AG20443 (cell line): ENCODE measurements around the gene GOSR2.
"Not testable (repeated sequence)": the region's sequence is repeated elsewhere in the genome, so short reads cannot be mapped to it uniquely, and the experiment has no call there.

Source experiments
- DNase-seq: peaks from one replicate; pipeline ENCODE4 v3.0.0; 2012; ENCODE audit warnings: low spot score, mixed read lengths

GOSR2 gene

GRCh38 chr17:46930051-46930450 is 7.1 kb downstream of the GOSR2 start:
- DNase-seq, result no peak

GRCh38 chr17:46931596-46931995 is 8.6 kb downstream of the GOSR2 start:
- DNase-seq, result no peak

GRCh38 chr17:46935658-46936266 is 12.8 kb downstream of the GOSR2 start:
- no peak for DNase-seq

- DNase-seq, result peak; percentile 92
These were observed 17.9 kb downstream of the GOSR2 start for GRCh38 chr17:46940692-46941404.

GRCh38 chr17:46942441-46943217 is 19.7 kb downstream of the GOSR2 start:
- peak; percentile 90 for DNase-seq

- DNase-seq, result no peak
These were observed 20.2 kb downstream of the GOSR2 start for GRCh38 chr17:46943218-46943500.

- peak; percentile 31 for DNase-seq
These were observed 20.8 kb downstream of the GOSR2 start for GRCh38 chr17:46943501-46944393.

- no peak for DNase-seq
These were observed 22.0 kb downstream of the GOSR2 start for GRCh38 chr17:46944931-46945330.

GRCh38 chr17:46947216-46947615 is 24.3 kb downstream of the GOSR2 start:
- DNase-seq, result no peak

- DNase-seq, result no peak
These were observed 25.6 kb downstream of the GOSR2 start for GRCh38 chr17:46948544-46948943.

GRCh38 chr17:46949291-46950174 is 26.6 kb downstream of the GOSR2 start:
- peak; percentile 40 for DNase-seq

GRCh38 chr17:46950342-46950996 is 27.5 kb downstream of the GOSR2 start:
- DNase-seq, result no peak

GRCh38 chr17:46950997-46951621 is 28.1 kb downstream of the GOSR2 start:
- no peak for DNase-seq

GRCh38 chr17:46951706-46952105 is 28.7 kb downstream of the GOSR2 start:
- no peak for DNase-seq

- DNase-seq, result no peak
These were observed 29.2 kb downstream of the GOSR2 start for GRCh38 chr17:46952115-46952514.

- DNase-seq, result not testable (repeated sequence)
These were observed 30.2 kb downstream of the GOSR2 start for GRCh38 chr17:46953191-46953590.

- DNase-seq, result no peak
These were observed 35.2 kb downstream of the GOSR2 start for GRCh38 chr17:46958041-46958591.

GRCh38 chr17:46960152-46960551 is 37.2 kb downstream of the GOSR2 start:
- no peak for DNase-seq

- peak; percentile 51 for DNase-seq
These were observed 39.4 kb downstream of the GOSR2 start for GRCh38 chr17:46962374-46962790.

- no peak for DNase-seq
These were observed 40.6 kb downstream of the GOSR2 start for GRCh38 chr17:46963571-46963970.
